HG02970 (cell line): ENCODE data around the gene MT1A.
"Not testable (repeated sequence)": the region's sequence is repeated elsewhere in the genome, so short reads cannot be mapped to it uniquely, and the experiment has no call there.

Experiments
- ATAC-seq: cut with Tn5 transposase; IDR thresholded peaks from one replicate; pipeline ENCODE4 v1.9.1; 2021; ENCODE audit warnings: mild to moderate bottlenecking, moderate library complexity, moderate number of reproducible peaks; ENCODE audit not compliant: unreplicated experiment, low FRiP score

The MT1A gene

DNA sequence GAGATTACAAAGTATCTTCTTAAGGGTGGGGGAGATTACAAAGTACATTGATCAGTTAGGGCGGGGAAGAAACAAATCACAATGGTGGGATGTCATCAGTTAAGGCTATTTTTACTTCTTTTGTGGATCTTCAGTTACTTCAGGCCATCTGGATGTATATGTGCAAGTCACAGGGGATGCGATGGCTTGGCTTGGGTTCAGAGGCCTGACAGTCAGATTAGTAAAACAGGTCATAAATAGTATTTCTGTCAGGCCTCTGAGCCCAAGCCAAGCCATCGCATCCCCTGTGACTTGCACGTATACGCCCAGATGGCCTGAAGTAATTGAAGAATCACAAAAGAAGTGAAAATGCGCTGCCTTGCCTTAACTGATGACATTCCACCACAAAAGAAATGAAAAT, 36.1 kb downstream of the MT1A start:
- not testable (repeated sequence) for ATAC-seq

DNA sequence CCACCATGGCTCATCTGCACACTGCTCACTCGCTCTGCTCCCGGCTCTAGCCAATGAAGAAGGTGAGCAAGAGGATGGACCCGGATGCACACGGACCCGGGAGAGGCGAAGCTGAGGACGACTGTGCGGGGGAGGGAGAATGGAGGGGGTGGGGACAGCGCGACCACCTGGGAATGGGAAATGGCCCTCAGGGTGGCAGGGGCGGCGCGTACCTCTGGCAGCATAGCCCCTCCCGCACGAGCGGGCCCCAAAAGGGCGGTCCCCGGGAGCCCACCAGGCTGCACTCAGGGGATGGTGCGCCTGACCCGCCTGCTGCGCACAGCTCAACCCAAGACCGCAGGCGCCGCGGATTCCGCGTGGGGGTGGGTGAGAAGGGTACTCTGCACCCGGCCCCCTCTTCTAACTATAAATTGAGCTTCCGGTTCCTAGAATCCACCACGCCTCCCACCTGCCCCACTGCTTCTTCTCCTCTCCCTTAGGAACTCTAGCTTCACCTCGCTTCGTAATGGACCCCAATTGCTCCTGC, 37.3 kb downstream of the MT1A start:
- no peak for ATAC-seq

DNA sequence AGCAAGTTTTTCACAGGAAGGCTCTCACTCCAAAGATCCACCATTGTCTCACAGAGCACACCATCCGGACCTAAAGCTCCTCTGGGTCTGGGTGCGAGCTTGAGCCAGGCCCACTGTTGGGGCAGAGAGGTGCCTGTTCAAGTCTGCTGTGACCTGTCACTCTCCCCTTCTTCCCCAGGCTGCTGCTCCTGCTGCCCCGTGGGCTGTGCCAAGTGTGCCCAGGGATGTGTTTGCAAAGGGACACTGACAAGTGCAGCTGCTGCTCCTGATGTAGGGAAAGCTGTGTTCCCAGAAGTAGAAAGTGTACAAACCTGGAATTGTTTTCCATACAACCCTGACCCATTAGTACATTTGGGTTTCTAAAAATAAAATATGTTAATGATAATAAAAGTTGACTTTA, 39.0 kb downstream of the MT1A start:
- no peak for ATAC-seq

DNA sequence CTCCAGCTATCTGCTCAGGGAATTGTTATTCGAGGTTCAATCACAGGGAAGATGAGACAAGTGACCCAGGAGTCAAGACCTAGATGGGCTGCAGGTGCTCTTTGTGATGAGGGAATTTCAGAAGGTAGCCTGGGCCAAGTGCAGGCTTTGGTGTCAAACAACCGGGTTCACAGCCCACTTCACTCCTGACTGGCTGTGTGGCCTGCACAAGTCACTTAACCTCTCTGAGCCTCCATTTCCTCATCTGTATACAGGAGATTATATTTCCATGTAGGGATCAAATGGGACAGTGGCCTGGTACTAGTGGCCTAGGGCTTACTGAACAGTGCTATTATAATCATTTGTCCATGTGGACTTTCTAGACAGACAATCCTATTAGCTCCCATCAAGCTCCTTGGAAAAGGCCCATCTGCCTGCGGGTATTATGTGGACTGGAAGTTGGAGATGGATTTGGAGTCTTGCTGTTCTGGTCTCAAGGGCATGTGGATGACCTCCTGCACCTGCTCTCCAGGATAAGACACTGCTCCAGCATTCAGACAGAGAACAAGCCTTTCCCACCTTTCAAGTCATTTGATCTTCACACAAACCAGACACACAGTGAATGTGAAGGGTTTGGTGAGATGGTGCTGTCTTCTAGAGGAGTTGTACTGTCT, 40.7 kb downstream of the MT1A start:
- no peak for ATAC-seq

DNA sequence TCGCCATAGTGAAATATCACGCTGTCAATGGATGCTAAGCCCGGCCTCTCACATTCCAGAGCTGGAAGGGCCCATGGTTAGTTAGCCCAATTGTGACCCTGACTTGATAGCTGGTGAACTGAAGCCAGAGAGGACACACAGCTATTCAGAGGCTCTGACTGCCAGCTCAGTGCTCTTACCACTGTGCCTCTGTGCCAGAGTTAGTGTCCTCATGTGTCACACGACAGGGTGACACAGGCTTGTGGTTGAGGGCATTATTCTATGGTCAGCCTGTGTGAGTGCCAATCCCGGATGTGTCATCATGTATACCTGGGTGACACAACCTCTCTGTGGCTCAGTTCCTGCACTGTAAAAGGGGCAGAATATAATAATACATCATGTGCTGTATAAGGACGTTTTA, 41.4 kb downstream of the MT1A start:
- ATAC-seq = no peak

DNA sequence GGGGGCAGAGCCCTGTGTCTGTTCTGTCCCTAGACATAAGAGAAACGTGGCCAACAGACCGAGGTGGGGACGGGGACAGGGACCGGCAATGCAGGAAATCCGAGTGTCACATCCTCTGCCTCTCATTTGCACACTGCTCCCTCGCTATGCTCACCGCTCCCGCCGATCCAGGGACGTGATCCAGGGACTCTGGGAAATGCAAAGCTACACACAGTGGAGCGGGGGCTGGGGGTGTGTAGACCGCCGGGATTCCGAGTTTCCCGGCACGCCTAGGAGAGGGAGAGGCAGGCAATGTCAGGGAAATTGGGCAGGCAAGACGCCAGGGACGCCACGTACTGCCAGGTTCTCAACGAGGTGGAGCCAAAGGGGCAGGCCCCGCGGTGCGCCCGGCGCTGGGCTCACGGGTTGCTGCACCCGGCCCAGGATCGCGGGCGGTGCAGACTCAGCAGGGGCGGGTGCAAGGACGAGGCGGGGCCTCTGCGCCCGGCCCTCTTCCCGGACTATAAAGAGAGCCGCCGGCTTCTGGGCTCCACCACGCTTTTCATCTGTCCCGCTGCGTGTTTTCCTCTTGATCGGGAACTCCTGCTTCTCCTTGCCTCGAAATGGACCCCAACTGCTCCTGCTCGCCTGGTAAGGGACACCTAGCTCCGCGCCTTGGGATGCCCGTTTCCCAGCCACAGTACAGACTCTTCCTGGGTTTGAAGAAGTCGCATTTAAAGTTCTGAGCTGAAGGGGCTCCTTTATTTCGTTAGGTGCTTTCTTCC, 43.7 kb downstream of the MT1A start, which contains the start of gene MT1X:
Gene MT1X, plus strand, starts transcription at position 532 of the 764 bp plus-strand sequence. Its CDS starts 71 bp downstream, at position 603.
- ATAC-seq = peak; percentile 93

DNA sequence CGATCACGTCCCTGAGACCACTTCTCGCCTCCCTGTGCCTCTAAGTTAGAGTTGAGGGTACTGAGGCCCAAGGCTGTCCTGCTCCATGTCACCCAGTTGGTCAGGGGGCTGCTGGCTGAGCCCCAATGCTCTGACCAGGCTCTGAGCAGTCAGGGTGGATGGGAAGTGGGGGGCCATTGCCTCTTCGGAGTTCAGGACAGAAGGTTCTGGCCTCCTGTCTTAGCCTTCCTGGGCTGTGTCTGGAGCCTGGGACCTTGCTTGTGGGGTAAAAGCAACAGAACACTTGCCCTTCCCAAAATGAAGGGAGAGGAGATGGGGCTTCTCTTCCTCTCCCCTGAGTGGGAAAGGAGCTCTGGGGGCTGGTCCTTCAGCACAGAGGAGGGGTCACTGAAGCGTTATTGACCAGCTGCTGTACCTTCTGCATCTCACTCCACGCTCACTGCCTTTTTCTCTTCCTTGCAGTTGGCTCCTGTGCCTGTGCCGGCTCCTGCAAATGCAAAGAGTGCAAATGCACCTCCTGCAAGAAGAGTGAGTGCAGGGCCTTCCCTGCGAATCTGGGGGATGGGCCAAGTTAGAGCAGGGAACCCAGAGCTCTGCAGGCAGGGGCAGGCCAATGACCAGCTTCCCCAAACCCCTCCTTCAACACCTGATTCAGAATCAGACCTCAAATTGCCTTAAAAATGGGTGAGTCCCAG, 44.4 kb downstream of the MT1A start:
- ATAC-seq = no peak

DNA sequence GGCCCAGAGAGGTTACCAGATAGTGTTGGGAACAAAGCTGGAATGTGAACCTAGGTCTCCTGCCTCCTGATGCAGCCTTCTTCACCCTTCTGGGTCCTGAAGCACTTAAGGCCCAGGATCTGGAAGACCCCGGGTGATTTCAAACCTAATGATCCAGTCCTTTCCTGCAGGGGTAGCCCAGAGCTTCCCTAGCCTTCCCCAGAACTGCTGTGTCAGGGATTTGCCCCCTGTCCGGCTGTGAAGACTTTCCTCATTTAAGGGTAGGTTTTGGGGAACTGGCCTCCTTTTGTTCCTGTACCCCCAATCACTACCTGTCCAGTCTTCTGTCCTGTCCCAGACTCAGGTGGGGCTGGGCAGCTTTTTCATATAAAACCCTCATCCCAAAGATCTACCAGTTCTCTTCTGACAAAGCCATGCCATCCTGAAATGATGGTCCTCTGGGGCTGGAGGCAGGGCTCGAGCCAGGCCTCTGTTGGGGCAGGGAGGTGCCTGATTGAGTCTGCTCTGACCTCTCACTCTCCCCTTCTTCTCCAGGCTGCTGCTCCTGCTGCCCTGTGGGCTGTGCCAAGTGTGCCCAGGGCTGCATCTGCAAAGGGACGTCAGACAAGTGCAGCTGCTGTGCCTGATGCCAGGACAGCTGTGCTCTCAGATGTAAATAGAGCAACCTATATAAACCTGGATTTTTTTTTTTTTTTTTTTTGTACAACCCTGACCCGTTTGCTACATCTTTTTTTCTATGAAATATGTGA, 45.1 kb downstream of the MT1A start:
- no peak for ATAC-seq

DNA sequence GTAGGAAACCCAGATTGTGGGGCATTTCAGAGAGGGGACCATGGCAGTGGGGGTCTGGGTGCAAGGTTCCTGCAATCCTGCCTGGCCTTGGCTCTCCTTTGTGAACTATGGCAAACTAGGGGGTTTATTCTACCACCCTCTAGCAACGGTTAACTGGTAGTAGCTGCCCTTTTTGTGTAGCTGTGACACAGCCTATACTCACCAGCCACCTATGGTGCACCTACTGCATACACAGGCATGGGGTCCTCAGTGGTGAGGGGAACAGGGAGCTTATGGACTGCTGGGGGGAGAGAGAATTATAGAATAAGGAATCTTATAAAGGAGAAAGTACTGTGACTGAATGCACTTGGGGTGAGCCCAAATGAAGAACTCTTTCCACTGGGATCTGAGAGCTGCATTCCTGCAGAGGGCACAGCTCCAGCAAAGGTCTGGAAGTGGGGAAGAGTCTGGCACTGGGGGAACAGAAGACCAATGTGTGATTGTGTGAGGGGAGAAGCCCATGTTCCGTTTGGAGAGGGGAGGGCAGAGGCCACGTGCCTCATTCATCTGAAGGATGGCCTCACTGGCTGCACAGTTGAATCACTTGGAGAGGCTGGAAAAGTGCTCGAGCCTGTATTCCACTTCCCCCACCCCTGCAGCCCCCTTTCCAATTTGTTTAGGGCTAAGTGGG, 45.9 kb downstream of the MT1A start:
- no peak for ATAC-seq

DNA sequence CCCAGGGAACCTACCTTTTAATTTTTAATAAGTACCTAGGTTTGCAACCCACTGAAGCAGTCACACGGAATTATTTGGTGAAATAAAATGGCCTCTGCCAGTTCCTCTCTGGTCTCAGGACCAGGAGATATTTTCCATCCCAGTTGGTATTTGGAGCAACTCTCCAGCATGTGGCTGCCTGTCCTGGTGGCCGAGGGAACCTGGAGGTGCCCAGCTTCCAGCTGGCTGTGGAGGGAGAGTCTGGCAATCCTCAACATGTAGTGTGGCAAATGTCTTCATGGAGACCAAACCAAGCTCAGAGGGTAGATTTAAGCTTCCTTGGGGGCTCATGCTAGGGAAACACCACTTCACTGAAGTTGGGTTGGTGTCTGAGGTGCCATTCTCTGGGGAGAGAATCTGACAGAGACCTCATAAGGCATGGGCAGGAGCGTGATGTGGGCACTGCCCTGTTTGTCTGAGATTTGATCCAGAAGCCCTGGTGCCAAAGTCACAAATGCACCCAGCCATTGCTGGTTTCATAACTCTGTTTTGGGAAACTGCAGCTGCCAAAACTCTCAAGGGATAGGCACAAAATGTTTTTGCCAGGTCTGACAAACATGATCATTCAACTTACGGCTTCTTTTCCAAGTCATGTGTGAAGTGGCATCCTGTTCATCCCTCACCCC, 46.6 kb downstream of the MT1A start:
- no peak for ATAC-seq

DNA sequence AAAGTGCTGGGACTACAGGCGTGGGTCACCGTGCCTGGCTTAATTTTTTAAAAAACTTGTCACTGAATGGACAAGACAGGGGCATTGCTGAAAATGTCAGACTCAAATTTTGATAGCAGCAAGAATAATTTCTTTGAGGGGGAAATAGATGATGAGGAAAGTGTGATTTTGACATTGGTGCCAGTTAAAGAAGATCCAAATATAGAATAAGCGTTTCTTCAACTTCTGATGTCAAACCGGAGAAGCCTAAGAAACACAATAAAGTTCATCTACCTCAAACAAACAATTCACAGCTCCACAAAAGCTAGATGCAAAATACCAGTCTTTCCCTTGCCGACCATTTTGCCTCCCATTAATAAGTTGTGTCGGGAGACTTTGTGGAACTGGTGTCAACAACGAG, 48.3 kb downstream of the MT1A start:
- ATAC-seq = no peak

DNA sequence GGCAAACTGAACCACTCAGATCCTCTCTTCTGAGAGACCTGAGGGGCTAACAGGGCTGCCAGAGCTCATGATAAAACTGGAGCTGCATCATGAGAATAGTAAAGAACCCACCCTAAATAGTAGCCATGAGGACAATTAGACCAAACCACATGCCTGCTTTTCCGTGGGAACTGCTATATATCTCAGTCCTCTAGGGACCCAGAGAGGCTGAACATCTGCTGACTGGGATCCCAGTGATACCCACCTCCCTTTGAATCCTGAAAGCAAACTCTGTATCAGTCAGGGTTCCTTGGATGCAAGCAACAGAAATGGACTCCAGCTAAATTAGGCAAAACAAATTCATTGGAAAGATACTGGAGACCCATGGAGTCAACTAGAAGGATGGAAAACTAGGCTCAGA, 50.3 kb downstream of the MT1A start:
- ATAC-seq = no peak

DNA sequence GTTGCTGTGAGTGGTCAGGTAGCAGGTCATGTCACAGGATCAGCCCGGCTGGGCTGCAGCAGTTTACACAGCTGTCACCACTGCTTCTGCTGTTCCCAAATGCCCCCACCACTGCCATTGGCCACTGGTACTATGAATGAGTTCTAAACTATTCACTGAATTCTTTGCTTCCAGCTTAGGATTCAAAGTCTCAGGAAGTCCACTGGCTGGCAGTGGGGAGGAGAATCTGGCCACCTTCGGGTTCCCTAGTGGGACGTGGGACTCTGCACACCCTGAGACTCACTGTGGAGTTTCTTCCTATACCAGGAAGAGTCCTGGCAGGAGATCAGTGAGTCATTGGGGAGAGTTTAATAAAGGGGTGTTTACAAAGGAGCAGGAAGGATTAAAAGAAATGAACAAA, 50.7 kb downstream of the MT1A start:
- no peak for ATAC-seq
